Measurements from ENCODE around the gene AK4. TPM values are rescaled to one million over a fixed set of nuclear protein-coding genes. Genes with fewer than 3 reads are reported as not detected.

AK4 gene
- total and polyA plus RNA-seq, 4 donors: 52.3 to 106 (median 59.3) TPM

DNA sequence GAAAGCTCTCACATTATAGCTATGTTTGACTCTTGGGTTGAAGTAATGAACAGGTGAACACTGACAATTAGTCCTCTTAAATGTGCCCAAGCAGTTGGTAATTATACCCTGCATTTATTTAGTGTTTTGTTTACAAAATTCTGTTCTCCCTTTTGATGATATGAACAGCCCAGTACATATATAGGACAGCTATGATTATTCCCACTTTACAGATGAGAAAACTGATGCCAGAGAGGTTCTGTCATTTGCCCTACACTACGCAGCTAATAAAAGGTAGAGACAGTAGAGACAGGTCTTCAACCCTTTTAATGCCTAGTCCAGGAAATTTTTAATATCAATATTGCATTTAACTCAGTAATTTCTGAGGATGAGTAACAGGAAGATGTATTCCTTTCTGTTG is 115.3 kb downstream of the AK4 start (continued):
- TF ChIP-seq ZBTB33 (IDR thresholded peaks at IDR 0.05) (no peak), HNF4A (conservative IDR thresholded peaks at IDR 0.05) (no peak), YY1 (IDR thresholded peaks at IDR 0.05) (no peak), JUND (IDR thresholded peaks at IDR 0.05) (no peak)

DNA sequence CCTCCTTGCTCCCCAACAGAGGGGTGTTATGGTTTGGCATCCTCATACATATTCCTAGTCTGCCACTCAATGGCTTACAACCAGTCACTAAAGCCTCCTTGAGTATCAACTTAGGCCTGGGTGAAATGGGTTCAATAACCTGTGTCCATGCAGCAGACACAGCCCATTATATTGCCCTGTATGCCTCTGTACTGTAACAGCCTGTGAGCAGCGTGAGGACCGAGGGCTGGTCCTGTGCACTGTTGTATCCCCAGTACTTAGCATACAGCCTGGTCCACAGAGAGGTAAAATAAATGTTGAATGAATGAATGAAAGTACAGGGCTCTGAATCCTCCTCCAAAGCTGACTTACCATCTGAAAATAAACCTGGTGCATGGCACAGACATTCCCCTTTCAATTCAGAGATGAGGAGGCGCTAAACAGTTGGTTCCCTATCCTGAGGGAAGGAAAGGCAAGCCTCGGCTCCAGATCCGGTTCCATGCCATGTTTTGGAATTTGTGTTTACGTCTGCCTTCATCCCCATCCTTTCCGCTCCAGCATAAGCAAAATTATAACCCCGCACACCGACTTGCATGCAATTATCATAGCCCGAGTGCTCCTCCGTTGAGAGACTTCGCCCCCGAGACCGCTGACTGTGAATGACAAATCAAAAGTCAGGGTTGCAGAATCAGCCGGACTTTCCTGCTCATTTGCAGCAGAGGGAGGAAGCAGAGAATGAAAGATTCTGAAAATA is 116.4 kb downstream of the AK4 start:
- no peak for DNase-seq (ENCODE audit: low spot score)
- 17% methylated on average over 15 of the region's 15 CpGs for WGBS
- peaks cover 4 to 14% (median 11%) of the 10 kb centered on the region in 4 donors for H3K4me1 ChIP-seq (ENCODE audit: control insufficient read depth in 4 of 4, insufficient read depth in 4 of 4, low read length in 3 of 4)
- H3K4me3 ChIP-seq (ENCODE audit: low read depth in 1 of 3, low read length in 3 of 3): no peak overlapping the region
- H3K27me3 ChIP-seq (ENCODE audit: control insufficient read depth in 4 of 4, insufficient read depth in 4 of 4, low read length in 3 of 4): peaks cover 0 to 6% (median 1%) of the 10 kb centered on the region in 4 donors
- no peaks in the 10 kb centered on the region for H3K36me3 ChIP-seq (ENCODE audit: control insufficient read depth in 4 of 4, insufficient read depth in 3 of 4, low read depth in 1 of 4, low read length in 3 of 4)
- H3K9me3 ChIP-seq (ENCODE audit: control insufficient read depth in 4 of 4, low read length in 3 of 4): no peaks in the 10 kb centered on the region
- H3K9ac ChIP-seq (ENCODE audit: low read depth in 1 of 2, low read length in 2 of 2): no peak overlapping the region
- TF ChIP-seq FOXA2 (IDR thresholded peaks at IDR 0.05) (no peak), JUND (IDR thresholded peaks at IDR 0.05) (no peak), ZBTB33 (IDR thresholded peaks at IDR 0.05) (no peak), RAD21 (IDR thresholded peaks at IDR 0.05) (no peak), HNF4G (IDR thresholded peaks at IDR 0.05) (no peak), TAF1 (conservative IDR thresholded peaks at IDR 0.05) (no peak), EGR1 (IDR thresholded peaks at IDR 0.05; ENCODE audit: low read depth in 2 of 2) (no peak), GABPA (IDR thresholded peaks at IDR 0.05 in 1 of 2, conservative IDR thresholded peaks at IDR 0.05 in 1 of 2) (no peak), NR2F2 (IDR thresholded peaks at IDR 0.05) (no peak), ATF3 (IDR thresholded peaks at IDR 0.05) (no peak), FOXA1 (IDR thresholded peaks at IDR 0.05) (no peak), SP1 (IDR thresholded peaks at IDR 0.05) (no peak), YY1 (IDR thresholded peaks at IDR 0.05) (no peak), RXRA (IDR thresholded peaks at IDR 0.05) (no peak)
- TF ChIP-seq, protein P1, sequence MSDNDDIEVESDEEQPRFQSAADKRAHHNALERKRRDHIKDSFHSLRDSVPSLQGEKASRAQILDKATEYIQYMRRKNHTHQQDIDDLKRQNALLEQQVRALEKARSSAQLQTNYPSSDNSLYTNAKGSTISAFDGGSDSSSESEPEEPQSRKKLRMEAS (IDR thresholded peaks at IDR 0.05): no peak
- TF ChIP-seq, protein P2, sequence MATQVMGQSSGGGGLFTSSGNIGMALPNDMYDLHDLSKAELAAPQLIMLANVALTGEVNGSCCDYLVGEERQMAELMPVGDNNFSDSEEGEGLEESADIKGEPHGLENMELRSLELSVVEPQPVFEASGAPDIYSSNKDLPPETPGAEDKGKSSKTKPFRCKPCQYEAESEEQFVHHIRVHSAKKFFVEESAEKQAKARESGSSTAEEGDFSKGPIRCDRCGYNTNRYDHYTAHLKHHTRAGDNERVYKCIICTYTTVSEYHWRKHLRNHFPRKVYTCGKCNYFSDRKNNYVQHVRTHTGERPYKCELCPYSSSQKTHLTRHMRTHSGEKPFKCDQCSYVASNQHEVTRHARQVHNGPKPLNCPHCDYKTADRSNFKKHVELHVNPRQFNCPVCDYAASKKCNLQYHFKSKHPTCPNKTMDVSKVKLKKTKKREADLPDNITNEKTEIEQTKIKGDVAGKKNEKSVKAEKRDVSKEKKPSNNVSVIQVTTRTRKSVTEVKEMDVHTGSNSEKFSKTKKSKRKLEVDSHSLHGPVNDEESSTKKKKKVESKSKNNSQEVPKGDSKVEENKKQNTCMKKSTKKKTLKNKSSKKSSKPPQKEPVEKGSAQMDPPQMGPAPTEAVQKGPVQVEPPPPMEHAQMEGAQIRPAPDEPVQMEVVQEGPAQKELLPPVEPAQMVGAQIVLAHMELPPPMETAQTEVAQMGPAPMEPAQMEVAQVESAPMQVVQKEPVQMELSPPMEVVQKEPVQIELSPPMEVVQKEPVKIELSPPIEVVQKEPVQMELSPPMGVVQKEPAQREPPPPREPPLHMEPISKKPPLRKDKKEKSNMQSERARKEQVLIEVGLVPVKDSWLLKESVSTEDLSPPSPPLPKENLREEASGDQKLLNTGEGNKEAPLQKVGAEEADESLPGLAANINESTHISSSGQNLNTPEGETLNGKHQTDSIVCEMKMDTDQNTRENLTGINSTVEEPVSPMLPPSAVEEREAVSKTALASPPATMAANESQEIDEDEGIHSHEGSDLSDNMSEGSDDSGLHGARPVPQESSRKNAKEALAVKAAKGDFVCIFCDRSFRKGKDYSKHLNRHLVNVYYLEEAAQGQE (IDR thresholded peaks at IDR 0.05): no peak
- H3K27ac ChIP-seq (ENCODE audit: low read depth in 1 of 2, low read length in 2 of 2): no peak overlapping the region
